Endothelial cell of umbilical vein (primary cell): ENCODE data around the gene PLA2G4B. TPM values are rescaled to one million over a fixed set of nuclear protein-coding genes. Genes with fewer than 3 reads are reported as not detected.

Source experiments
- Bru-seq: library from RNA; stranded (reverse); fragments of 400-500 nt; gene quantifications from one replicate; lab custom pipeline; 2021; lab: Mats Ljungman, UMichigan
- BruChase-seq, 2 experiments: library from RNA; stranded (reverse); fragments of 400-500 nt; gene quantifications; one replicate each; lab custom pipeline; 2021; lab: Mats Ljungman, UMichigan
- BruUV-seq: library from RNA; stranded (reverse); fragments of 400-500 nt; replicated peaks from 2 replicates; lab custom pipeline; 2021; lab: Mats Ljungman, UMichigan
- CTCF ChIA-PET: fragments of 300-600, 350-600 bp; sonication (Branson Sonifier 250); formaldehyde crosslinking; loops from one replicate; lab custom pipeline; 2021; ENCODE audit warnings: antibody characterized with exemption, inconsistent platforms; lab: Charles Lee
- POLR2A ChIA-PET: fragments of 300-600, 350-600 bp; sonication (Branson Sonifier 250); formaldehyde crosslinking; loops from one replicate; lab custom pipeline; 2021; ENCODE audit warnings: antibody characterized with exemption, inconsistent platforms; lab: Charles Lee
- DNase-seq: peaks from one replicate; pipeline ENCODE4 v3.0.0-alpha.2; 2011; ENCODE audit warnings: low read depth, low spot score
- FAIRE-seq: peaks from 2 replicates; lab custom pipeline; 2011; peaks lifted over from hg19 to GRCh38; lab: Jason Lieb, UNC
- H2AFZ ChIP-seq: 2 replicates; pipeline ENCODE4 v1.6.0; 2012; ENCODE audit warnings: low read depth, low read length, control low read depth, inconsistent platforms
- H3K27ac ChIP-seq: 2 replicates; pipeline ENCODE4 v1.5.1; 2011; ENCODE audit warnings: low read depth, mild to moderate bottlenecking, control low read depth, low read length, moderate library complexity; ENCODE audit not compliant: insufficient read depth
- H3K27me3 ChIP-seq, 2 experiments: 2 replicates each; pipeline versions ENCODE4 v1.6.0 to v1.6.1; 2011; ENCODE audit warnings: low read length in 2 of 2, mixed read lengths in 1 of 2; ENCODE audit not compliant: control insufficient read depth in 2 of 2, insufficient read depth in 2 of 2
- H3K36me3 ChIP-seq, 2 experiments: 2 replicates in 1 of 2; 3 replicates in 1 of 2; pipeline ENCODE4 v1.5.1; 2011; ENCODE audit warnings: low read length in 2 of 2, mild to moderate bottlenecking in 1 of 2, moderate library complexity in 1 of 2; ENCODE audit not compliant: control insufficient read depth in 2 of 2, insufficient read depth in 2 of 2; ENCODE audit errors: extremely low read depth in 1 of 2
- H3K4me1 ChIP-seq: 3 replicates; pipeline ENCODE4 v1.5.1; 2011; ENCODE audit warnings: mild to moderate bottlenecking, low read length; ENCODE audit not compliant: control insufficient read depth, insufficient read depth; ENCODE audit errors: extremely low read depth
- H3K4me2 ChIP-seq: 2 replicates; pipeline ENCODE4 v1.6.1; 2011; ENCODE audit warnings: low read length, control low read depth, mixed read lengths; ENCODE audit not compliant: insufficient read depth
- H3K4me3 ChIP-seq, 3 experiments: fragments of 200-600 bp in 1 of 3; sonication (generic), shearing (Covaris generic) in 1 of 3; replicated peaks in 1 of 3; 2 replicates each; pipeline ENCODE4 v1.5.1; 2011 to 2016; ENCODE audit warnings: control low read depth in 3 of 3, low read length in 3 of 3, mild to moderate bottlenecking in 2 of 3, inconsistent platforms in 1 of 3, low read depth in 1 of 3, moderate library complexity in 1 of 3; ENCODE audit not compliant: insufficient read depth in 1 of 3
- H3K79me2 ChIP-seq: 2 replicates; pipeline ENCODE4 v1.6.0; 2012; ENCODE audit warnings: low read length, inconsistent platforms; ENCODE audit not compliant: control insufficient read depth, insufficient read depth
- H3K9ac ChIP-seq: replicated peaks from 2 replicates; pipeline ENCODE3; 2011; ENCODE audit warnings: low read length, control low read depth; ENCODE audit not compliant: insufficient read depth; ENCODE audit errors: extremely low read depth
- H3K9me1 ChIP-seq: replicated peaks from 3 replicates; pipeline ENCODE4 v1.6.0; 2011; ENCODE audit warnings: mild to moderate bottlenecking, low read length; ENCODE audit not compliant: control insufficient read depth, insufficient read depth; ENCODE audit errors: extremely low read depth
- H3K9me3 ChIP-seq: replicated peaks from 2 replicates; pipeline ENCODE4 v1.5.1; 2012; ENCODE audit warnings: low read length, inconsistent platforms; ENCODE audit not compliant: control insufficient read depth, insufficient read depth
- H4K20me1 ChIP-seq: replicated peaks from 2 replicates; pipeline ENCODE3; 2011; ENCODE audit warnings: mild to moderate bottlenecking, low read length; ENCODE audit not compliant: control insufficient read depth, insufficient read depth; ENCODE audit errors: extremely low read depth
- CTCF ChIP-seq, 2 donors: IDR thresholded peaks; 1 replicate in 1 of 2; 2 replicates in 1 of 2; pipeline ENCODE4 v1.5.1; 2011; ENCODE audit warnings: low read length in 2 of 2, mild to moderate bottlenecking in 2 of 2, moderate library complexity in 2 of 2, control low read depth in 1 of 2, inconsistent platforms in 1 of 2, low read depth in 1 of 2; ENCODE audit not compliant: insufficient read depth in 1 of 2; ENCODE audit errors: extremely low read depth in 1 of 2
- EZH2 ChIP-seq: IDR thresholded peaks from 2 replicates; pipeline ENCODE4 v1.6.1; 2012; ENCODE audit warnings: borderline replicate concordance, low read depth, mild to moderate bottlenecking, moderate library complexity, low read length, inconsistent platforms; ENCODE audit not compliant: severe bottlenecking
- FOS ChIP-seq: IDR thresholded peaks from 2 replicates; pipeline ENCODE4 v1.6.1; 2011; ENCODE audit warnings: mild to moderate bottlenecking, low read length, moderate library complexity, borderline replicate concordance; ENCODE audit not compliant: insufficient read depth
- GATA2 ChIP-seq: IDR thresholded peaks from 2 replicates; pipeline ENCODE4 v1.7.0; 2011; ENCODE audit warnings: low read depth, mild to moderate bottlenecking, moderate library complexity, mixed read lengths, low read length; ENCODE audit not compliant: insufficient read length, insufficient read depth
- JUN ChIP-seq: IDR thresholded peaks from 2 replicates; pipeline ENCODE4 v1.6.1; 2011; ENCODE audit warnings: borderline replicate concordance, low read depth; ENCODE audit not compliant: insufficient read length, insufficient read depth
- MAX ChIP-seq: IDR thresholded peaks from 2 replicates; pipeline ENCODE4 v1.6.1; 2011; ENCODE audit not compliant: insufficient read depth, insufficient read length
- MYC ChIP-seq: IDR thresholded peaks from one replicate; pipeline ENCODE4 v1.6.1; 2011; ENCODE audit warnings: mild to moderate bottlenecking, low read depth, low read length
- POLR2A ChIP-seq: IDR thresholded peaks from 2 replicates; pipeline ENCODE4 v1.6.1; 2012; ENCODE audit warnings: low read depth, mild to moderate bottlenecking, control low read depth, low read length
- POLR2AphosphoS5 ChIP-seq: IDR thresholded peaks from 2 replicates; pipeline ENCODE4 v1.6.1; 2012; ENCODE audit warnings: low read depth, mild to moderate bottlenecking, control low read depth, low read length, moderate library complexity; ENCODE audit not compliant: insufficient read depth
- dilution Hi-C: fragments of 300-500 bp; cut with MboI; formaldehyde crosslinking; loops from one replicate; pipeline ENCODE4 v1.15.0; 2019; ENCODE audit warnings: low sequenced_read_pairs; ENCODE audit not compliant: extremely low pct_ligation_motif_present
- intact Hi-C: fragments of 100-400 bp; cut with micrococcal nuclease; formaldehyde crosslinking; loops from one replicate; pipeline ENCODE4 v1.10.0; 2022
- long read RNA-seq: library from polyadenylated mRNA; stranded (forward); transcript quantifications from one replicate; pipeline ENCODE4 v2.0.0, GENCODE V29; 2021
- polyA minus RNA-seq, 3 experiments: library from RNA; depleted of rRNA, polyadenylated mRNA; stranded (reverse); fragments of >200 nt; gene quantifications; 1 replicate in 1 of 3; 2 replicates in 2 of 3; pipeline ENCODE4 v1.2.3, GENCODE V29; 2011
- polyA plus RNA-seq, 4 experiments: library from polyadenylated mRNA; depleted of rRNA in 3 of 4; stranded (reverse) in 3 of 4; unstranded in 1 of 4; fragments of >200 nt; gene quantifications; 2 replicates each; pipeline versions ENCODE4 v1.2.1 to v1.2.3, GENCODE V29; 2011 to 2012; ENCODE audit warnings: missing spikeins in 1 of 4
- total RNA-seq: library from RNA; stranded (reverse); gene quantifications from 2 replicates; pipeline ENCODE4 v1.2.3, GENCODE V29; 2021

Gene PLA2G4B
- 4.0 and 5.6 TPM in 2 replicates for total RNA-seq
- polyA plus RNA-seq = 3.7 and 7.9 TPM in 2 replicates
- polyA plus RNA-seq (2011; cell fraction: cytosol; rRNA removed) = 1.7 and 2.5 TPM in 2 replicates
- polyA plus RNA-seq (2011; cell fraction: nucleus; rRNA removed) = 14.1 and 20.3 TPM in 2 replicates
- 1.2 and 2.1 TPM in 2 replicates for polyA plus RNA-seq (2012)
- polyA minus RNA-seq = 1.4 and 2.0 TPM in 2 replicates
- polyA minus RNA-seq (2011; cell fraction: cytosol; rRNA and poly(A)+ RNA removed) = not detected
- polyA minus RNA-seq (2011; cell fraction: nucleus; rRNA and poly(A)+ RNA removed) = 3.5 and 4.1 TPM in 2 replicates
- percentile 32 among the genes with signal in this experiment for Bru-seq, nascent RNA
- percentile 60 among the genes with signal in this experiment for BruChase-seq, experiment 1, labeled RNA remaining after a 6-hour chase
- BruChase-seq, experiment 2, labeled RNA remaining after a 2-hour chase = percentile 43 among the genes with signal in this experiment
- long read RNA-seq = 0 reads

GRCh38 chr15:41838400-41838897 lies at the start of gene PLA2G4B:
Gene PLA2G4B, plus strand, starts transcription at chr15:41838847. Its CDS starts 67 bp downstream, at chr15:41838914.
- Histone ChIP-seq H3K9me3 (no peaks in the 10 kb centered on the region), H3K4me3 (no peak within 1 kb of the TSS), H4K20me1 (no peaks in the 10 kb centered on the region), H3K4me2 (no peak within 1 kb of the TSS), H3K9ac (no peak within 1 kb of the TSS), H3K4me1 (no peaks in the 10 kb centered on the region), H3K36me3 (peaks cover 0 to 2% of the 10 kb centered on the region in 2 experiments), H2AFZ (no peak within 1 kb of the TSS), H3K9me1 (no peaks in the 10 kb centered on the region), H3K27ac (no peak within 1 kb of the TSS), H3K79me2 (no peaks in the 10 kb centered on the region), H3K27me3 (no peaks in the 10 kb centered on the region)
- no TSS peak for BruUV-seq
- no peak for TF ChIP-seq JUN
- TF ChIP-seq GATA2 = no peak
- no peak for TF ChIP-seq MAX
- TF ChIP-seq POLR2AphosphoS5 = no peak
- no peak for TF ChIP-seq CTCF (IDR thresholded peaks at IDR 0.05; ENCODE audit: extremely low read depth in 1 of 2, insufficient read depth in 1 of 2, low read depth in 1 of 2, low read length in 2 of 2)
- TF ChIP-seq FOS = no peak
- no peak for TF ChIP-seq EZH2
- no peak for TF ChIP-seq POLR2A
- TF ChIP-seq MYC = no peak
- POLR2A ChIA-PET = no interaction called here
- FAIRE-seq = no peak
- no peak for DNase-seq
- CTCF ChIA-PET = no interaction called here
- intact Hi-C loops = no loop called here
- dilution Hi-C loops = no loop called here
